Fibroblast of pulmonary artery (primary cell): Measurements from ENCODE around the gene FSHR.

Experiments used
- DNase-seq: peaks from one replicate; pipeline ENCODE4 v3.0.0-alpha.2; 2010; ENCODE audit warnings: low read depth
- H3K4me3 ChIP-seq: replicated peaks from 2 replicates; pipeline ENCODE4 v1.5.1; 2011; ENCODE audit warnings: low read depth, mild to moderate bottlenecking, control low read depth, low read length, moderate library complexity
- TF ChIP-seq, protein P1 (sequence below): IDR thresholded peaks from 2 replicates; pipeline ENCODE4 v1.5.1; 2011; ENCODE audit warnings: mild to moderate bottlenecking, control low read depth, low read length, inconsistent platforms; ENCODE audit errors: missing control alignments

The FSHR gene

DNA sequence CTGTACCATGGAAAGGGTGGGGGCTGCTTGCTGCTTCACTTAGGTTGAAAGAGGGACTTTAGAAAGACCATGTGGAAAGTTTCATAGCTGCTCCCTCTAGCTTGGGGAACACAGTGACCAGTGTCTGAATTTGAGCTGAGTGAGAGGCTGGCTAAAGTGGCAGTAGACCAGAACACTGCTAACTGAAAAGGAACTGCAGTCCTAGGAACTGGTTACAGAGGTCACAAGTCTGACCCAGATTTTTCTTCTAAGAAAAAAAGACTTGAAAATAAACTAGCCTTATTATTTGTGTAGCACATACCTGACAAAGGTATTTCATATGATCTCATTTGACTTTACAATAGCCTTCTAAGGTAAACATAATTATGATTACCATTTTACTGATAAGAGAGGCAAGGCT, 153.6 kb downstream of the FSHR start:
- DNase-seq = no peak
- H3K4me3 ChIP-seq = no peak overlapping the region
- TF ChIP-seq, protein P1, sequence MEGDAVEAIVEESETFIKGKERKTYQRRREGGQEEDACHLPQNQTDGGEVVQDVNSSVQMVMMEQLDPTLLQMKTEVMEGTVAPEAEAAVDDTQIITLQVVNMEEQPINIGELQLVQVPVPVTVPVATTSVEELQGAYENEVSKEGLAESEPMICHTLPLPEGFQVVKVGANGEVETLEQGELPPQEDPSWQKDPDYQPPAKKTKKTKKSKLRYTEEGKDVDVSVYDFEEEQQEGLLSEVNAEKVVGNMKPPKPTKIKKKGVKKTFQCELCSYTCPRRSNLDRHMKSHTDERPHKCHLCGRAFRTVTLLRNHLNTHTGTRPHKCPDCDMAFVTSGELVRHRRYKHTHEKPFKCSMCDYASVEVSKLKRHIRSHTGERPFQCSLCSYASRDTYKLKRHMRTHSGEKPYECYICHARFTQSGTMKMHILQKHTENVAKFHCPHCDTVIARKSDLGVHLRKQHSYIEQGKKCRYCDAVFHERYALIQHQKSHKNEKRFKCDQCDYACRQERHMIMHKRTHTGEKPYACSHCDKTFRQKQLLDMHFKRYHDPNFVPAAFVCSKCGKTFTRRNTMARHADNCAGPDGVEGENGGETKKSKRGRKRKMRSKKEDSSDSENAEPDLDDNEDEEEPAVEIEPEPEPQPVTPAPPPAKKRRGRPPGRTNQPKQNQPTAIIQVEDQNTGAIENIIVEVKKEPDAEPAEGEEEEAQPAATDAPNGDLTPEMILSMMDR = no peak

DNA sequence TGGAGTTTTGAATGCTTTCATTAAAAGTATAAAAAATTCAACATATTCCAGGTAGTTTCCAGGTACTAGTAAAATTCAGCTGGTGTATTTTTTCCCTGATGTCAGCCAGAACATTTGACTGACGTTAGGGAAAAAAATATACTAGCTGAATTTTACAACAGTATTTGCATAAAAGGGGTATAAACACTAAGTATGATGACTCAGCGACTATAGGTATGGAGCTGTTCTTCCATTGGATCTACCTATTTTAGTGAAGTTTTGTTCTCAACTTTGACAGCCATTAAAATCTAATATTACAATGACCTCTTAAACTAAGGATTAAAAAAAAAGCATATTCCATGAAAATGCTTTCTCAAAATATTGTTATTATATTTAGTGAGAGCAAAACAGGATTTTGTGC, 155.9 kb downstream of the FSHR start:
- TF ChIP-seq, protein P1 = no peak
- no peak overlapping the region for H3K4me3 ChIP-seq
- DNase-seq = no peak

DNA sequence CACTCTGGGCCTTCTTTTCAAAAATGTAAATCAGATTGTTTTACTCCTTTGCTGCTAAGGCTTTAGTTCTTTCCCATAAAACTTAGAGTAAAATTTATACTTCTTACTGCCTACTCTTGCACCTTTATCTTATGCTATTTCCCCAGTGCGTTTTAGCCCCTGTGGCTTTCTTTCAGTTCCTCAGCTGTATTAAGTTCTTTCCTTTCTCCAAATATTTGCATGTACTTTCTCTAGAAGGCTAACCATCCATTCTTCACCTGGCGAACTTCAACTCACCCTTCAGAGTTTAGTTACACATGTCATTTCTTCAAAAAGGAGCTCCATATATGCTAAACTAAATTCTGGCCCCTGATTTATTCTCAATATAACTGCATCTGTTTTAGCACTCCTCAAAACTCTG, 160.7 kb downstream of the FSHR start:
- no peak overlapping the region for H3K4me3 ChIP-seq
- DNase-seq = no peak
- TF ChIP-seq, protein P1 = no peak

DNA sequence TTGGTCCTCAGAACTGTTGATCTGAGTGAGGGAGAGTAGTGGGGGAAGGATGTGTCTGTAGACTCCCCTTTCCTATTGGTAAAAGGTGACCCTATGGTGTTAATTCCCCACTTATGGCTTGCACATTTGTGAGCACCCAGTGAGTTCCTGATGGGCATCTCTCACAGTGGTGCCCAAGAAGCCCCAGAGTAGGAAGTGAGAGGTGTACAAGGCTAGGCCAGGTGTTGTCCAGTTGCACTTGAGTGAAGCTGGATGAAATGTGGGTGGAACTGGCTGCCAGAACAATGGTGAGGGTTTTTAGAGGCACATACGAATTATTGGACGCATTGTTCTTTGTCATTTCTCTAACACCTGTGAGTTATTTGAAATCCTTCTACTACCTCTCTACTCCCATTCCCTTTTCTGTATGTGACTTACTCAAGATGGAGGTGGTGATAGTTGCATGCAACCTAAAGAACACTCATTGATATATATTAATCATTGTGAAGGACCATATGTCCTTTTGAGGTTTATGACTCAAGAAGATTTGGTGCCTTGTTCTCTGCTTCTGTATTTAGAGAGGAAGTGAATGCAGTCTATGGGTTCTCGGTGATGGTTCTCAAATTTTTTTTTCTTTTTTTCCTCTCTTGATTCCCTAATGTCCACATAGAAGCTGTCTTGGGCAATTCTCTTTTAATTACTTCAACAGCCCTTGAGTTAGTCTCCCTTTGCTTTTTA, 162.7 kb downstream of the FSHR start:
- TF ChIP-seq, protein P1 = no peak
- H3K4me3 ChIP-seq = no peak overlapping the region
- DNase-seq = no peak

DNA sequence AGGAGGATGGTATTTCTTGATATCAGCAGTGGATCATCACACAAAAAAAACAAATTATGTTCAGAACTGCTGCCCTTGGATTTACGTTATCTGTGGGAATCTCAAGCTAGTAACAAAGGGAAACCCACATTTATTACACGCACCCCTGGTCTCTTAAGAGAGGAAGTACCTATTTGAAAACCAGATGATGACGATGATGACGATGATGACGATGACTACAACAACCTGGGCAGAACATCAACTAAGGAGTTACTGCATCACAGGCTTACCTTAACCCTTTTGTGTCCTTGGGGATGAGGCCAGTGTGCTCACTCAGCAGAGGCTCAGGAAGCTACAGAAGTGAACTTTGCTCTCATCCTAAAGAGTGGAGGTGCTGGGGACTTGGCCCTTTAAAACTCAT, 169.4 kb downstream of the FSHR start:
- no peak for DNase-seq
- no peak overlapping the region for H3K4me3 ChIP-seq
- TF ChIP-seq, protein P1 = no peak

DNA sequence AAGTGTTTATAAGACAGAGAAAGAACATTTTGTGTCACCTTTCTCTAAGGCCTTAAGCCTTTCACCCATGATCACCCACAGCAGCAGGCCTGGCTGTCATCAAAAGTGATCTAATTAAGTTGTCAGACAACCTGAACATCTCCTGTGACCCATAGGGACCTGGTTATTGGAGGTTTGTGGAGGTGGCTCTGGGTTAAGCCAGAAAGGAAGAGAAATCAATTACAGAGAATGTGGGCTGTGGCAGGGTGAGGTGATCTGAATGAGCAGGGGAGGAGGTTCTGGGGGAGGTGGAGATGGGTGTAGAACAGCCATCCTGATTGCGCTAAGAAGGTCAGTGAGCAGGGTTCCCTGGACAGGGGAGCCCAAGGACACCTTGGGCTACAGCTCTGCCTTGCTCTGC, 170.8 kb downstream of the FSHR start:
- H3K4me3 ChIP-seq = no peak overlapping the region
- TF ChIP-seq, protein P1 = no peak
- DNase-seq = no peak

DNA sequence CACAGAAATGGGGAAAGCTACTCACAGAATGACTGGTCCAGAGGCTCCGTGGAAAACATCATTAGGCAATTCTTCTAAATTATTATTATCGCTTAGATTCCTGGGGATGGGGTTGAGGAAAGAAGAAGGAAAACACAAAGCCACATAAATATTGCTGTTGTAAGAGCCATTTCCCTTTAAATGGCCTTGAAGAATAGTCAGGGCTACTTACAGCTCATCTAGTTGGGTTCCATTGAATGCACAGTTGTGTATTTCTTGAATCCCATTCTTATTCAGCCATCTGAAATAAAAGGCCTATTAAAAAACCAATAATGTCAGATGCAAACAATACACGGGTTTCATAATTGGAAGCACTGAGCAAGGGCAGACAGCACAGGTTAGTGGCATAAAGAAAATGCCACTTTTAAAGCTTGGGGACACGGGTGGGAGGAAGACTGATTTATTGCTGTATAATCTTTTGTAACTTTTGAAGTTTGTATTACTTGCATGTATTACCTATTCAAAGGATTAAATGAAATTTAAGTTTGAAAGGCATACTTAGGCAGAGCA, 171.4 kb downstream of the FSHR start:
- no peak overlapping the region for H3K4me3 ChIP-seq
- TF ChIP-seq, protein P1 = no peak
- DNase-seq = no peak
